PC-9 (cell line): ENCODE measurements around the gene SAP25.
"Not testable (repeated sequence)": the region's sequence is repeated elsewhere in the genome, so short reads cannot be mapped to it uniquely, and the experiment has no call there.

Experiments
- EZH2 ChIP-seq: fragments of 200-600 bp; sonication (generic); IDR thresholded peaks from 2 replicates; pipeline ENCODE4 v1.8.0; 2017; ENCODE audit warnings: antibody characterized with exemption, low read depth
- TF ChIP-seq, protein P1 (sequence below): fragments of 200-600 bp; sonication (generic); conservative IDR thresholded peaks from 2 replicates; pipeline ENCODE4 v1.6.1; 2017; ENCODE audit warnings: mixed run types, antibody characterized with exemption, mild to moderate bottlenecking, moderate library complexity

DNA sequence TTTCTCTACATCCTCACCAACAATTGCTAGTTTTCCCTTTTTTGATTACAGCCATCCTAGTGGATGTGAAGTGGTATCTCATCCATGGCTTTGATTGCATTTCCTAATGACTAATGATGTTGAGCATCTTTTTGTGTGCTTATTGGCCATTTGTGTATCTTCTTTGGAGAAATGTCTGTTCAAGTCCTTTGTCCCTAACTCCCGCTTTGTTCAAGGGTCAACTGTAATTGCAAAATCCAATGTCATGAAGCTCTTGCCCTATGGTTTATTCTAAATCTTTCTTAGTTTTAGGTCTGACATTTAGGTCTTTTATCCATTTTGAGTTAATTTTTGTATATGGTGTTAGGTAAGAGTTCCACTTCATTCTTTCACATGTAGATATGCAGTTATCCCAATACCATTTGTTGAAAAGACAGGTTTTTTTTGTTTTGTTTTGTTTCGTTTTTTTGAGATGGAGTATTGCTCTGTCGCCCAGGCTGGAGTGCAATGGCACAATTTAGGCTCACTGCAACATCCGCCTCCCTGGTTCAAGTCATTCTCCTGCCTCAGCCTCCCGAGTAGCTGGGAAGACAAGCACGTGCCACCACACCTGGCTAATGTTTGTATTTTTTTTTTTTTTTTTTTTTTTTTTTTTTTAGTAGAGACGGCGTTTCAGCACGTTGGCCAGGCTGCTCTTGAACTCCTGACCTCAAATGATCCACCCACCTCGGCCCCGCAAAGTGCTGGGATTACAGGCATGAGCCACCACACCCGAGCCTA is 45.4 kb downstream of the SAP25 start:
- TF ChIP-seq, protein P1, sequence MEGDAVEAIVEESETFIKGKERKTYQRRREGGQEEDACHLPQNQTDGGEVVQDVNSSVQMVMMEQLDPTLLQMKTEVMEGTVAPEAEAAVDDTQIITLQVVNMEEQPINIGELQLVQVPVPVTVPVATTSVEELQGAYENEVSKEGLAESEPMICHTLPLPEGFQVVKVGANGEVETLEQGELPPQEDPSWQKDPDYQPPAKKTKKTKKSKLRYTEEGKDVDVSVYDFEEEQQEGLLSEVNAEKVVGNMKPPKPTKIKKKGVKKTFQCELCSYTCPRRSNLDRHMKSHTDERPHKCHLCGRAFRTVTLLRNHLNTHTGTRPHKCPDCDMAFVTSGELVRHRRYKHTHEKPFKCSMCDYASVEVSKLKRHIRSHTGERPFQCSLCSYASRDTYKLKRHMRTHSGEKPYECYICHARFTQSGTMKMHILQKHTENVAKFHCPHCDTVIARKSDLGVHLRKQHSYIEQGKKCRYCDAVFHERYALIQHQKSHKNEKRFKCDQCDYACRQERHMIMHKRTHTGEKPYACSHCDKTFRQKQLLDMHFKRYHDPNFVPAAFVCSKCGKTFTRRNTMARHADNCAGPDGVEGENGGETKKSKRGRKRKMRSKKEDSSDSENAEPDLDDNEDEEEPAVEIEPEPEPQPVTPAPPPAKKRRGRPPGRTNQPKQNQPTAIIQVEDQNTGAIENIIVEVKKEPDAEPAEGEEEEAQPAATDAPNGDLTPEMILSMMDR = not testable (repeated sequence)
- TF ChIP-seq EZH2 = not testable (repeated sequence)
